H1 (cell line): ENCODE measurements around the gene PIK3R1. TPM values are rescaled to one million over a fixed set of nuclear protein-coding genes. Genes with fewer than 3 reads are reported as not detected.

Experiments used
- CTCF ChIA-PET: fragments of 300-600 bp; sonication (Branson Sonifier 250); formaldehyde crosslinking; loops from one replicate; lab custom pipeline; 2021; ENCODE audit not compliant: partially characterized antibody; lab: Charles Lee
- POLR2A ChIA-PET: fragments of 300-600 bp; sonication (Branson Sonifier 250); formaldehyde crosslinking; loops from one replicate; lab custom pipeline; 2021; ENCODE audit warnings: inconsistent platforms; ENCODE audit not compliant: partially characterized antibody; lab: Charles Lee
- DNase-seq, 2 experiments: peaks; one replicate each; pipeline versions ENCODE4 v3.0.0 to v3.0.0-alpha.2; 2010 to 2022; ENCODE audit warnings: low spot score in 2 of 2, low read depth in 1 of 2, mixed read lengths in 1 of 2
- FAIRE-seq: peaks from 2 replicates; lab custom pipeline; 2011; peaks lifted over from hg19 to GRCh38; lab: Jason Lieb, UNC
- H2AFZ ChIP-seq: 2 replicates; pipeline ENCODE4 v1.8.1; 2012; ENCODE audit warnings: low read length, inconsistent platforms
- H2AK5ac ChIP-seq: 2 replicates; pipeline ENCODE4 v1.6.1; 2013; ENCODE audit warnings: low read depth, low read length
- H2BK120ac ChIP-seq: replicated peaks from 2 replicates; pipeline ENCODE3; 2013; ENCODE audit warnings: low read depth, low read length, inconsistent platforms
- H2BK12ac ChIP-seq: 2 replicates; pipeline ENCODE4 v1.6.1; 2013; ENCODE audit warnings: low read depth, low read length
- H2BK15ac ChIP-seq: 2 replicates; pipeline ENCODE4 v1.6.1; 2013; ENCODE audit warnings: low read length
- H2BK20ac ChIP-seq: 2 replicates; pipeline ENCODE4 v1.6.1; 2013; ENCODE audit warnings: low read length
- H2BK5ac ChIP-seq: 2 replicates; pipeline ENCODE4 v1.6.1; 2013; ENCODE audit warnings: low read depth, low read length
- H3K14ac ChIP-seq: 2 replicates; pipeline ENCODE4 v1.6.1; 2013; ENCODE audit warnings: inconsistent platforms; ENCODE audit not compliant: insufficient read length
- H3K18ac ChIP-seq: 2 replicates; pipeline ENCODE4 v1.6.1; 2013; ENCODE audit warnings: low read length; ENCODE audit errors: extremely low read depth
- H3K23ac ChIP-seq: 2 replicates; pipeline ENCODE4 v1.6.1; 2013; ENCODE audit warnings: inconsistent platforms; ENCODE audit not compliant: insufficient read length
- H3K23me2 ChIP-seq: 2 replicates; pipeline ENCODE4 v1.6.1; 2013; ENCODE audit warnings: low read depth, low read length
- H3K27ac ChIP-seq: 2 replicates; pipeline ENCODE4 v1.6.1; 2011; ENCODE audit warnings: low read depth, low read length, inconsistent platforms
- H3K27me3 ChIP-seq, 4 experiments: replicated peaks in 1 of 4; 1 replicate in 1 of 4; 2 replicates in 3 of 4; pipeline versions ENCODE4 v1.6.1 to v1.8.1; 2011 to 2013; ENCODE audit warnings: low read length in 3 of 4, mild to moderate bottlenecking in 3 of 4, inconsistent platforms in 2 of 4, mixed read lengths in 2 of 4, moderate library complexity in 1 of 4; ENCODE audit not compliant: control insufficient read depth in 3 of 4, insufficient read depth in 3 of 4; ENCODE audit errors: extremely low read depth in 1 of 4
- H3K36me3 ChIP-seq, 4 experiments: 2 replicates each; pipeline versions ENCODE4 v1.6.1 to v1.8.1; 2011 to 2013; ENCODE audit warnings: mild to moderate bottlenecking in 4 of 4, low read length in 3 of 4, moderate library complexity in 2 of 4, control low read depth in 1 of 4, inconsistent platforms in 1 of 4; ENCODE audit not compliant: insufficient read depth in 4 of 4, control insufficient read depth in 2 of 4
- H3K4ac ChIP-seq: replicated peaks from 2 replicates; pipeline ENCODE3; 2013; ENCODE audit warnings: low read length, low read depth, mixed read lengths, inconsistent platforms; ENCODE audit not compliant: insufficient read length
- H3K4me1 ChIP-seq, 4 experiments: replicated peaks in 1 of 4; 1 replicate in 1 of 4; 2 replicates in 3 of 4; pipeline versions ENCODE4 v1.6.1 to v1.8.1; 2011 to 2013; ENCODE audit warnings: low read length in 3 of 4, inconsistent platforms in 2 of 4, mixed read lengths in 1 of 4; ENCODE audit not compliant: insufficient read depth in 4 of 4, control insufficient read depth in 3 of 4
- H3K4me2 ChIP-seq, 2 experiments: 2 replicates each; pipeline versions ENCODE4 v1.6.1 to v1.8.1; 2011 to 2013; ENCODE audit warnings: low read depth in 2 of 2, low read length in 2 of 2, control low read depth in 1 of 2, inconsistent platforms in 1 of 2, mild to moderate bottlenecking in 1 of 2; ENCODE audit not compliant: insufficient read depth in 1 of 2
- H3K4me3 ChIP-seq, 4 experiments: fragments of 200-600, 300-600 bp in 1 of 4; sonication (generic), shearing (Covaris generic), sonication (Bioruptor Twin) in 1 of 4; 2 replicates each; pipeline versions ENCODE4 v1.5.1 to v1.8.1; 2011 to 2016; ENCODE audit warnings: low read length in 4 of 4, low read depth in 3 of 4, control low read depth in 2 of 4, inconsistent platforms in 2 of 4, mild to moderate bottlenecking in 2 of 4, mixed read lengths in 1 of 4, moderate library complexity in 1 of 4; ENCODE audit not compliant: insufficient read depth in 2 of 4; ENCODE audit errors: extremely low read depth in 1 of 4
- H3K56ac ChIP-seq: replicated peaks from 2 replicates; pipeline ENCODE3; 2013; ENCODE audit warnings: low read depth, mild to moderate bottlenecking, mixed read lengths, low read length, inconsistent platforms; ENCODE audit not compliant: insufficient read length
- H3K79me1 ChIP-seq: 2 replicates; pipeline ENCODE4 v1.6.1; 2013; ENCODE audit warnings: low read depth, low read length, control low read depth
- H3K79me2 ChIP-seq, 2 experiments: 2 replicates each; pipeline versions ENCODE4 v1.6.1 to v1.8.1; 2012 to 2013; ENCODE audit warnings: low read length in 2 of 2, mild to moderate bottlenecking in 2 of 2, inconsistent platforms in 1 of 2; ENCODE audit not compliant: insufficient read depth in 2 of 2, control insufficient read depth in 1 of 2
- H3K9ac ChIP-seq, 4 experiments: replicated peaks in 1 of 4; 1 replicate in 1 of 4; 2 replicates in 3 of 4; pipeline versions ENCODE4 v1.6.1 to v1.8.1; 2011 to 2013; ENCODE audit warnings: low read depth in 3 of 4, low read length in 3 of 4, control low read depth in 2 of 4, mild to moderate bottlenecking in 2 of 4, moderate library complexity in 2 of 4, inconsistent platforms in 1 of 4; ENCODE audit errors: extremely low read depth in 1 of 4
- H3K9me3 ChIP-seq, 2 experiments: 2 replicates each; pipeline versions ENCODE4 v1.6.1 to v1.8.1; 2012 to 2013; ENCODE audit warnings: mild to moderate bottlenecking in 2 of 2, moderate library complexity in 2 of 2, control low read depth in 1 of 2, inconsistent platforms in 1 of 2, low read depth in 1 of 2, low read length in 1 of 2, mixed read lengths in 1 of 2; ENCODE audit not compliant: insufficient read depth in 2 of 2
- H4K20me1 ChIP-seq, 2 experiments: replicated peaks in 1 of 2; 2 replicates each; pipeline versions ENCODE3 to v1.8.1; 2011 to 2013; ENCODE audit warnings: inconsistent platforms in 2 of 2, low read length in 2 of 2, mild to moderate bottlenecking in 1 of 2; ENCODE audit not compliant: insufficient read depth in 2 of 2, control insufficient read depth in 1 of 2
- H4K5ac ChIP-seq: 2 replicates; pipeline ENCODE4 v1.6.1; 2013; ENCODE audit warnings: low read length, low read depth, mixed read lengths, inconsistent platforms; ENCODE audit not compliant: insufficient read length
- H4K8ac ChIP-seq: 2 replicates; pipeline ENCODE4 v1.8.0; 2013; ENCODE audit warnings: mild to moderate bottlenecking, moderate library complexity, low read length, inconsistent platforms; ENCODE audit not compliant: insufficient read depth; ENCODE audit errors: extremely low read depth
- H4K91ac ChIP-seq: replicated peaks from 2 replicates; pipeline ENCODE3; 2013; ENCODE audit warnings: low read length, mixed read lengths, inconsistent platforms; ENCODE audit not compliant: insufficient read length
- CBX8 ChIP-seq: fragments of 300-800, 300-1000 bp; sonication (generic); IDR thresholded peaks from 2 replicates; pipeline ENCODE4 v1.7.1; 2016; ENCODE audit warnings: low read depth, low read length, borderline replicate concordance
- CEBPB ChIP-seq: IDR thresholded peaks from 2 replicates; pipeline ENCODE4 v1.6.1; 2012; ENCODE audit warnings: low read depth, low read length
- EGR1 ChIP-seq: IDR thresholded peaks from 2 replicates; pipeline ENCODE4 v1.6.1; 2011; ENCODE audit warnings: low read depth, low read length, borderline replicate concordance
- JUND ChIP-seq: IDR thresholded peaks from 2 replicates; pipeline ENCODE4 v1.6.1; 2011; ENCODE audit warnings: mild to moderate bottlenecking, improper control_type of control experiment, low read length
- MAFK ChIP-seq: IDR thresholded peaks from 2 replicates; pipeline ENCODE4 v1.6.1; 2012; ENCODE audit warnings: low read depth, mild to moderate bottlenecking, improper control_type of control experiment, low read length
- RFX5 ChIP-seq: IDR thresholded peaks from 2 replicates; pipeline ENCODE4 v1.6.1; 2011; ENCODE audit warnings: low read depth, low read length, improper control_type of control experiment, borderline replicate concordance
- SAP30 ChIP-seq: fragments of 300-600 bp; sonication (generic); IDR thresholded peaks from 2 replicates; pipeline ENCODE4 v1.7.1; 2012; ENCODE audit warnings: low read length, moderate library complexity, mild to moderate bottlenecking, inconsistent platforms; ENCODE audit not compliant: insufficient read depth, insufficient replicate concordance
- SIN3A ChIP-seq, 2 experiments: IDR thresholded peaks in 1 of 2; conservative IDR thresholded peaks in 1 of 2; 2 replicates each; pipeline ENCODE4 v1.6.1; 2011 to 2012; ENCODE audit warnings: low read length in 2 of 2, improper control_type of control experiment in 1 of 2, low read depth in 1 of 2, mild to moderate bottlenecking in 1 of 2
- SIX5 ChIP-seq: IDR thresholded peaks from 2 replicates; pipeline ENCODE4 v1.6.1; 2011; ENCODE audit warnings: mild to moderate bottlenecking, low read depth, low read length
- SP1 ChIP-seq: IDR thresholded peaks from 2 replicates; pipeline ENCODE4 v1.6.1; 2011; ENCODE audit warnings: low read depth, low read length
- SP4 ChIP-seq: IDR thresholded peaks from 2 replicates; pipeline ENCODE4 v1.6.1; 2012; ENCODE audit warnings: low read length, inconsistent platforms
- TAF7 ChIP-seq: optimal IDR thresholded peaks from 2 replicates; pipeline ENCODE3; 2011; ENCODE audit warnings: low read depth, mild to moderate bottlenecking, inconsistent platforms, low read length, moderate library complexity, borderline replicate concordance
- TBP ChIP-seq: IDR thresholded peaks from 2 replicates; pipeline ENCODE4 v1.6.1; 2011; ENCODE audit warnings: low read depth, low read length, improper control_type of control experiment
- ZNF274 ChIP-seq: IDR thresholded peaks from 2 replicates; pipeline ENCODE4 v1.7.0; 2012; ENCODE audit warnings: low read length, borderline replicate concordance; ENCODE audit errors: extremely low read depth
- WGBS, 2 experiments: shearing (Covaris generic) in 1 of 2; methylation state at CpG; one replicate each; pipeline versions ENCODE4 v1.1.6 to v1.1.7; 2013 to 2015; ENCODE audit warnings: low lambda C conversion rate in 2 of 2, mixed read lengths in 2 of 2, inconsistent platforms in 1 of 2, low coverage in 1 of 2, missing lambda C conversion rate in 1 of 2; ENCODE audit not compliant: insufficient replicate concordance in 2 of 2, insufficient coverage in 1 of 2, insufficient read length in 1 of 2; ENCODE audit errors: extremely low coverage in 1 of 2, missing lambda C conversion rate in 1 of 2; 5-methylcytosine and 5-hydroxymethylcytosine counted together
- polyA plus RNA-seq, 7 experiments: library from polyadenylated mRNA; depleted of rRNA in 3 of 7; stranded (reverse) in 5 of 7; unstranded in 2 of 7; fragments of >200 nt in 5 of 7; fragments of 200-250 nt in 2 of 7; gene quantifications; 1 replicate in 5 of 7; 2 replicates in 1 of 7; 4 replicates in 1 of 7; pipeline versions ENCODE4 v1.2.1 to v1.2.3, GENCODE V29; 2011 to 2013; ENCODE audit warnings: missing spikeins in 2 of 7, mixed read lengths in 2 of 7
- total RNA-seq: library from RNA; stranded (reverse); fragmentation: NEBNext Ultra II Directional; extraction: Animal tissue kit (Norgen Biotek cat#: 25700); gene quantifications from 2 replicates; pipeline ENCODE4 v1.2.1, GENCODE V29; 2021
- TF ChIP-seq, protein P1 (sequence below): IDR thresholded peaks from 2 replicates; pipeline ENCODE4 v1.6.1; 2011; ENCODE audit warnings: low read depth, mild to moderate bottlenecking, low read length; ENCODE audit not compliant: insufficient read depth

PIK3R1 gene
- total and polyA plus RNA-seq, 2 of the 8 experiments (the other 6 are each of a cell fraction or from before 2014, with no cell fraction given) = 2.3 to 13.7 TPM

DNA sequence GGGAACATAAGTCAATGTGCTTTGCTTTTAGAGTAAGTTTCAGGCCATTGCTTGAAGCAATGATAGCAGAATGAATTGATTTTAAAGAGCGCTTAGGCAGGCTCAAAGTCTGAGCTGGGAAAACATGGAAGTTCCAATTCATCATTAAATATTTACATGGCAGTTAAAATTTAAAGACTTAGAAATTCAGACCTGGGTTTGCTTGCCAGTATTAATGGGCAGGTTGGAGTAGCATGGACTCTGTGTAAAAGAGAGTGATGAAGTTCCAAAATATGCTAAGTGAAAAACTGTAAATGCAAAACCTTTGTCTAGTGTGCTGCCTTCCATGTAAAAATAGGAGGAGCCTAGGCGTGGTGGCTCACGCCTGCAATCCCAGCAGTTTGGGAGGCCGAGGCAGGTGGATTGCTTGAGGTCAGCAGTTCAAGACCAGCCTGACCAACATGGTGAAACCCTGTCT lies 48.3 kb upstream of the PIK3R1 start:
- no peaks in the 10 kb centered on the region for H3K9me3 ChIP-seq
- no peaks in the 10 kb centered on the region for H3K79me2 ChIP-seq
- H3K4me1 ChIP-seq = peaks cover 0 to 6% (median 4%) of the 10 kb centered on the region in 4 experiments; a peak in 4 of 7 replicates
- ChIA-PET POLR2A (no interaction called here), CTCF (no interaction called here)
- no peak overlapping the region for H2BK120ac ChIP-seq
- no peaks in the 10 kb centered on the region; the same call in 1 of the 2 replicates for H3K23me2 ChIP-seq
- H2BK12ac ChIP-seq = no peak overlapping the region
- H2BK15ac ChIP-seq = no peak overlapping the region
- H2BK5ac ChIP-seq = no peak overlapping the region
- no peak overlapping the region for H3K9ac ChIP-seq
- H4K20me1 ChIP-seq = no peaks in the 10 kb centered on the region
- H3K36me3 ChIP-seq = no peaks in the 10 kb centered on the region
- no peak overlapping the region for H2BK20ac ChIP-seq
- H3K27ac ChIP-seq = no peak overlapping the region
- H4K8ac ChIP-seq = no peak overlapping the region
- H2AK5ac ChIP-seq = no peak overlapping the region
- H3K79me1 ChIP-seq = no peaks in the 10 kb centered on the region
- H3K14ac ChIP-seq = no peak overlapping the region
- DNase-seq (no peak), FAIRE-seq (no peak)
- H3K18ac ChIP-seq = no peak overlapping the region
- no peak overlapping the region for H3K4me2 ChIP-seq
- 96% methylated on average over 4 of the region's 4 CpGs; no CpG with 5 or more reads in 1 of the 2 experiments for WGBS, 2 experiments
- no peak overlapping the region for H3K23ac ChIP-seq
- H3K56ac ChIP-seq = no peak overlapping the region
- no peak overlapping the region for H4K5ac ChIP-seq
- H2AFZ ChIP-seq = no peak overlapping the region
- H3K27me3 ChIP-seq = no peaks in the 10 kb centered on the region
- no peak overlapping the region for H3K4me3 ChIP-seq
- no peak overlapping the region for H3K4ac ChIP-seq
- no peak overlapping the region for H4K91ac ChIP-seq
- no peak for TF ChIP-seq SAP30
- TF ChIP-seq, protein P1, sequence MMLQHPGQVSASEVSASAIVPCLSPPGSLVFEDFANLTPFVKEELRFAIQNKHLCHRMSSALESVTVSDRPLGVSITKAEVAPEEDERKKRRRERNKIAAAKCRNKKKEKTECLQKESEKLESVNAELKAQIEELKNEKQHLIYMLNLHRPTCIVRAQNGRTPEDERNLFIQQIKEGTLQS = no peak
- no peak for TF ChIP-seq ZNF274
- no peak for TF ChIP-seq CEBPB
- TF ChIP-seq SP4 = no peak
- no peak for TF ChIP-seq SIX5
- TF ChIP-seq JUND = no peak
- no peak for TF ChIP-seq SP1
- TF ChIP-seq MAFK = no peak
- no peak for TF ChIP-seq CBX8
- TF ChIP-seq TBP = no peak
- TF ChIP-seq RFX5 = no peak
- TF ChIP-seq EGR1 = no peak
- TF ChIP-seq TAF7 = no peak
- no peak for TF ChIP-seq SIN3A (conservative IDR thresholded peaks at IDR 0.05 in 1 of 2, IDR thresholded peaks at IDR 0.05 in 1 of 2; ENCODE audit: low read depth in 1 of 2, low read length in 2 of 2)
